ENCODE data around the gene TXNDC15. TPM values are rescaled to one million over a fixed set of nuclear protein-coding genes. Genes with fewer than 3 reads are reported as not detected.

Gene TXNDC15
- total RNA-seq, 3 donors from 2014 or later = 39.5 to 47.4 (median 40.1) TPM

Other genes starting within 250 kb of the TXNDC15 start
- 10 to 100 TPM; 57.4 to 63.7 (median 58.3) TPM for gene SAR1B, start 241.5 kb upstream of the TXNDC15 start, total RNA-seq
- 10 to 100 TPM; 27.2 to 30.0 (median 28.3) TPM for gene SEC24A, start 225.6 kb upstream of the TXNDC15 start, total RNA-seq
- gene CAMLG, start 135.8 kb upstream of the TXNDC15 start, total RNA-seq = 10 to 100 TPM; 21.7 to 24.5 (median 23.1) TPM
- 10 to 100 TPM; 70.9 to 80.8 (median 72.2) TPM for gene DDX46, start 115.6 kb upstream of the TXNDC15 start, total RNA-seq
- 10 to 100 TPM; 19.2 to 25.4 (median 23.7) TPM for gene C5orf24, start 28.4 kb upstream of the TXNDC15 start, total RNA-seq
- 1 to 10 TPM; 5.5 to 8.0 (median 6.6) TPM for gene PCBD2, start 30.8 kb downstream of the TXNDC15 start, total RNA-seq
- under 1 TPM; 0.16 to 0.63 (median 0.38) TPM for gene CATSPER3, start 93.5 kb downstream of the TXNDC15 start, total RNA-seq
- under 1 TPM in 2 of 3 donors, not detected in 1; 0.37 to 0.43 TPM for gene PITX1, start 159.9 kb downstream of the TXNDC15 start, total RNA-seq